ENCODE data around the gene SEZ6L2. TPM values are rescaled to one million over a fixed set of nuclear protein-coding genes. Genes with fewer than 3 reads are reported as not detected.
A peak's percentile ranks its signal among the peaks of the same experiment; 100 is the strongest.

Gene SEZ6L2
- total and polyA plus RNA-seq, 2 of the 8 experiments (the other 6 are each of a cell fraction or from before 2014, with no cell fraction given): 43.5 to 47.7 TPM

- TF ChIP-seq EGR1 (IDR thresholded peaks at IDR 0.05; ENCODE audit: borderline replicate concordance, low read depth, low read length) (no peak), RXRA (IDR thresholded peaks at IDR 0.05; ENCODE audit: insufficient read depth, low read depth, low read length) (no peak), MAX (IDR thresholded peaks at IDR 0.05) (0 out of 2 replicates have a peak, but pooled peaks have one; percentile 16), TCF12 (IDR thresholded peaks at IDR 0.05; ENCODE audit: low read depth, low read length) (no peak), ATF2 (IDR thresholded peaks at IDR 0.05; ENCODE audit: low read length) (no peak), GABPA (IDR thresholded peaks at IDR 0.05; ENCODE audit: borderline replicate concordance, insufficient read depth, low read length) (no peak), CEBPB (IDR thresholded peaks at IDR 0.05; ENCODE audit: low read depth, low read length) (no peak), SP2 (IDR thresholded peaks at IDR 0.05; ENCODE audit: low read length) (no peak), EZH2 (IDR thresholded peaks at IDR 0.05; ENCODE audit: low read depth, low read length, severe bottlenecking) (no peak), POU5F1 (IDR thresholded peaks at IDR 0.05; ENCODE audit: low read depth, low read length) (no peak), CHD1 (IDR thresholded peaks at IDR 0.05; ENCODE audit: low read depth, low read length) (no peak)
Measured at GRCh38 chr16:29825145-29826044, 74.0 kb downstream of the SEZ6L2 start (continued).
